CD4-positive, alpha-beta T cell (primary cell): ENCODE measurements around the gene ZNF423. TPM values are rescaled to one million over a fixed set of nuclear protein-coding genes. Genes with fewer than 3 reads are reported as not detected.

Experiments used
- ATAC-seq: fragments of 200-7000 bp; cut with Tn5 transposase; one replicate; pipeline ENCODE4 v1.10.0; 2022; ENCODE audit warnings: mild to moderate bottlenecking; ENCODE audit not compliant: poor library complexity
- CTCF ChIA-PET: fragments of 350-600 bp; sonication (Branson Sonifier 250); formaldehyde crosslinking; loops from one replicate; lab custom pipeline; 2021; ENCODE audit warnings: antibody characterized with exemption, inconsistent platforms; lab: Charles Lee
- POLR2A ChIA-PET: fragments of 350-600 bp; sonication (Branson Sonifier 250); formaldehyde crosslinking; loops from one replicate; lab custom pipeline; 2021; ENCODE audit warnings: antibody characterized with exemption, inconsistent platforms; lab: Charles Lee
- DNase-seq, 14 experiments: peaks; one replicate each; pipeline ENCODE4 v3.0.0-alpha.2; 2013 to 2020; ENCODE audit warnings: mixed read lengths in 2 of 14
- H3K27ac ChIP-seq, 2 donors: one replicate each; pipeline versions ENCODE4 v1.5.1 to v1.7.0; 2013; ENCODE audit warnings: low read length in 2 of 2, low read depth in 1 of 2, mild to moderate bottlenecking in 1 of 2
- H3K27me3 ChIP-seq, 2 experiments: 1 replicate in 1 of 2; 2 replicates in 1 of 2; pipeline versions ENCODE4 v1.6.1 to v1.7.0; 2013; ENCODE audit warnings: low read length in 2 of 2, control low read depth in 1 of 2, mild to moderate bottlenecking in 1 of 2, moderate library complexity in 1 of 2; ENCODE audit not compliant: insufficient read depth in 2 of 2, control insufficient read depth in 1 of 2
- H3K36me3 ChIP-seq: one replicate; pipeline ENCODE4 v1.6.1; 2013; ENCODE audit warnings: low read length, control low read depth; ENCODE audit not compliant: insufficient read depth
- H3K4me1 ChIP-seq: one replicate; pipeline ENCODE4 v1.6.1; 2013; ENCODE audit warnings: low read length, control low read depth; ENCODE audit not compliant: insufficient read depth
- H3K4me3 ChIP-seq: one replicate; pipeline ENCODE4 v1.5.1; 2013; ENCODE audit warnings: mild to moderate bottlenecking, low read length, moderate library complexity
- H3K9me3 ChIP-seq, 2 experiments: 1 replicate in 1 of 2; 2 replicates in 1 of 2; pipeline versions ENCODE4 v1.6.1 to v1.7.0; 2013; ENCODE audit warnings: low read length in 2 of 2, mild to moderate bottlenecking in 2 of 2, control low read depth in 1 of 2, moderate library complexity in 1 of 2; ENCODE audit not compliant: control insufficient read depth in 1 of 2, insufficient read depth in 1 of 2
- H3K27ac Mint-ChIP-seq: one replicate; pipeline ENCODE4 v1.8.0; 2020; ENCODE audit warnings: mixed read lengths
- H3K27me3 Mint-ChIP-seq: one replicate; pipeline ENCODE4 v1.8.0; 2021; ENCODE audit warnings: mixed read lengths
- H3K36me3 Mint-ChIP-seq: one replicate; pipeline ENCODE4 v1.8.0; 2021; ENCODE audit warnings: low read depth, mixed read lengths
- H3K4me1 Mint-ChIP-seq: one replicate; pipeline ENCODE4 v1.8.0; 2021; ENCODE audit warnings: low read depth, mixed read lengths
- H3K4me3 Mint-ChIP-seq: one replicate; pipeline ENCODE4 v1.8.0; 2020; ENCODE audit warnings: mild to moderate bottlenecking, mixed read lengths
- H3K9me3 Mint-ChIP-seq: one replicate; pipeline ENCODE4 v1.8.0; 2020; ENCODE audit warnings: mixed read lengths
- intact Hi-C, 2 experiments: fragments of 100-400 bp; cut with DNase I in 1 of 2; cut with micrococcal nuclease in 1 of 2; formaldehyde crosslinking; loops; one replicate each; pipeline versions ENCODE4 v1.15.1 to v1.9.0; 2023 to 2025; cut with DNase I, micrococcal nuclease
- total RNA-seq, 174 experiments: library from RNA in 2 of 174; stranded (reverse) in 2 of 174; gene quantifications; one replicate each; pipeline ENCODE4 v1.2.3 and lab custom pipeline; 2021 to 2026
- TF ChIP-seq, protein P1 (sequence below): fragments of 200-600 bp; IDR thresholded peaks from one replicate; pipeline ENCODE4 v1.8.0; 2022; ENCODE audit warnings: antibody characterized with exemption, mild to moderate bottlenecking

The ZNF423 gene
- total RNA-seq, 2 experiments from 2014 or later: not detected

DNA sequence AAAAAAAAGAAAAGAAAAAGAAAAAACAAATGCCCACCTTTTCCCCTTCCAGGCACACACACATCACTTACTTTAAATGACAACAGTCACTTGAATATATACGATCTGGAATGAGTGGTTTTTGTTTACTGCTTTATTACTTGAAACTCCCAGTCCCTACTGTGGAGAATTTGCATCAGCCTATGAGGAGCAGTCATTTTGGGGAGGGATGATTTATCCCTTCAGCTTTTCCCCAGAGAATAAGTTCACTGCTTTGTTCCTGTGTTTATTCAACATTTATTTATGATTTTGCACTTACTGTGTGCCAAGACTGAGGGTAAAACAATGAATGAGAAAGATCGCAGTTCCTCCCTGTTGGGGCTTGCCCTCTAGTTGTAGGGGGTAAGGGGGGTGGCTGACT, 4.7 kb upstream of the ZNF423 start:
- no peak overlapping the region for H3K27ac Mint-ChIP-seq

DNA sequence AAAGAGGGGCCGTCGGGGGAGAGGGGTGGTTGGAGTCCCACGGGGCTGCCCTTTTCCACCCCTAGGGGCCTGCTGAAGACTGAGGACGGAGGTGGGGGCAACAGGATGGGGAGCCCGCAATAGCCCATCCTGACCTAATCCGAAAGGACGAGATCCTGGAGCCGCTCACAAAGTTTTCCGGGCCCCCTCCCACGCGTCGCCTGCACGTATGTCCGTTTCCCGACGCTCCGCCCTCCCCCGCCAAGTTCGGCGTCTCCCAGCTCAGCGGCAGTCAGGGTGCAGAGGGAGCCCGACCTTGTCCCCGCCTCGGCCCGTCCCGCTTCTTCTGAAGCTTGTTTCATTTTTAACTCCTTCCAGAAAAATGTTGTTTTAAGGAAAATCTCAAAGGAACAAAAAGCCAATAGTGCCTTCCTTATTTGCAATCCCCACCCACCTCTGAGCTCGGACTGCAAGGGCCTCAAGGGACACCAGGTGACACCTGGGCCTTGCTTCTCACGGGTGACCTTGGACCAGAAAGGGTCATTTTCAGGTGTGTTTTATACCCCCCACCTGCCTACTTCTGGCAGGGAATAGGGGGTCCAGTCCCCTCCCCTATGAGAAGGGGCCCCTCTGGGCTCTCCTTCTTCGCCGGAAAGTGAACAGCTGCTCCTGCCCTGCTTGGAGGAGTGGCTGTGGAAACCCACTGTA, 3.4 kb upstream of the ZNF423 start:
- Mint-ChIP-seq H3K4me1 (peaks cover 13% of the 10 kb centered on the region), H3K4me3 (peak overlapping the region; percentile 77), H3K36me3 (no peaks in the 10 kb centered on the region), H3K9me3 (no peaks in the 10 kb centered on the region), H3K27me3 (peaks cover 22% of the 10 kb centered on the region), H3K27ac (no peak overlapping the region)
- Histone ChIP-seq H3K4me1 (peaks cover 37% of the 10 kb centered on the region), H3K36me3 (no peaks in the 10 kb centered on the region), H3K4me3 (peak overlapping the region; percentile 30), H3K27me3 (peaks cover 26 to 28% of the 10 kb centered on the region in 2 experiments), H3K27ac (no peak overlapping the region), H3K9me3 (peaks cover 0 to 14% of the 10 kb centered on the region in 2 experiments)
- ChIA-PET CTCF (no interaction called here), POLR2A (no interaction called here)
- peak in 3 of 14 experiments; percentile 16 to 27 (median 16) for DNase-seq
- ATAC-seq: no peak
- TF ChIP-seq, protein P1, sequence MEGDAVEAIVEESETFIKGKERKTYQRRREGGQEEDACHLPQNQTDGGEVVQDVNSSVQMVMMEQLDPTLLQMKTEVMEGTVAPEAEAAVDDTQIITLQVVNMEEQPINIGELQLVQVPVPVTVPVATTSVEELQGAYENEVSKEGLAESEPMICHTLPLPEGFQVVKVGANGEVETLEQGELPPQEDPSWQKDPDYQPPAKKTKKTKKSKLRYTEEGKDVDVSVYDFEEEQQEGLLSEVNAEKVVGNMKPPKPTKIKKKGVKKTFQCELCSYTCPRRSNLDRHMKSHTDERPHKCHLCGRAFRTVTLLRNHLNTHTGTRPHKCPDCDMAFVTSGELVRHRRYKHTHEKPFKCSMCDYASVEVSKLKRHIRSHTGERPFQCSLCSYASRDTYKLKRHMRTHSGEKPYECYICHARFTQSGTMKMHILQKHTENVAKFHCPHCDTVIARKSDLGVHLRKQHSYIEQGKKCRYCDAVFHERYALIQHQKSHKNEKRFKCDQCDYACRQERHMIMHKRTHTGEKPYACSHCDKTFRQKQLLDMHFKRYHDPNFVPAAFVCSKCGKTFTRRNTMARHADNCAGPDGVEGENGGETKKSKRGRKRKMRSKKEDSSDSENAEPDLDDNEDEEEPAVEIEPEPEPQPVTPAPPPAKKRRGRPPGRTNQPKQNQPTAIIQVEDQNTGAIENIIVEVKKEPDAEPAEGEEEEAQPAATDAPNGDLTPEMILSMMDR: no peak
- intact Hi-C loops: loop anchor here in 1 of 2 experiments (10.0 kb wide), 4 partner anchors 206 to 1614 kb away; partner anchors contain the start of genes ABCC11, HEATR3 and LONP2

More for the DNA sequence above, 4.7 kb upstream of the ZNF423 start:
- Histone ChIP-seq H3K36me3 (no peaks in the 10 kb centered on the region), H3K4me1 (peaks cover 30% of the 10 kb centered on the region), H3K27ac (no peak overlapping the region), H3K27me3 (peaks cover 23% of the 10 kb centered on the region in 2 experiments), H3K9me3 (peaks cover 0 to 10% of the 10 kb centered on the region in 2 experiments), H3K4me3 (no peak overlapping the region)
- Mint-ChIP-seq H3K9me3 (no peaks in the 10 kb centered on the region), H3K4me3 (no peak overlapping the region), H3K27me3 (peaks cover 20% of the 10 kb centered on the region), H3K36me3 (no peaks in the 10 kb centered on the region), H3K4me1 (peaks cover 13% of the 10 kb centered on the region)
- CTCF ChIA-PET: no interaction called here
- DNase-seq (no peak), ATAC-seq (no peak)
- intact Hi-C loops: no loop called here
- POLR2A ChIA-PET: no interaction called here
- TF ChIP-seq, protein P1: no peak

DNA sequence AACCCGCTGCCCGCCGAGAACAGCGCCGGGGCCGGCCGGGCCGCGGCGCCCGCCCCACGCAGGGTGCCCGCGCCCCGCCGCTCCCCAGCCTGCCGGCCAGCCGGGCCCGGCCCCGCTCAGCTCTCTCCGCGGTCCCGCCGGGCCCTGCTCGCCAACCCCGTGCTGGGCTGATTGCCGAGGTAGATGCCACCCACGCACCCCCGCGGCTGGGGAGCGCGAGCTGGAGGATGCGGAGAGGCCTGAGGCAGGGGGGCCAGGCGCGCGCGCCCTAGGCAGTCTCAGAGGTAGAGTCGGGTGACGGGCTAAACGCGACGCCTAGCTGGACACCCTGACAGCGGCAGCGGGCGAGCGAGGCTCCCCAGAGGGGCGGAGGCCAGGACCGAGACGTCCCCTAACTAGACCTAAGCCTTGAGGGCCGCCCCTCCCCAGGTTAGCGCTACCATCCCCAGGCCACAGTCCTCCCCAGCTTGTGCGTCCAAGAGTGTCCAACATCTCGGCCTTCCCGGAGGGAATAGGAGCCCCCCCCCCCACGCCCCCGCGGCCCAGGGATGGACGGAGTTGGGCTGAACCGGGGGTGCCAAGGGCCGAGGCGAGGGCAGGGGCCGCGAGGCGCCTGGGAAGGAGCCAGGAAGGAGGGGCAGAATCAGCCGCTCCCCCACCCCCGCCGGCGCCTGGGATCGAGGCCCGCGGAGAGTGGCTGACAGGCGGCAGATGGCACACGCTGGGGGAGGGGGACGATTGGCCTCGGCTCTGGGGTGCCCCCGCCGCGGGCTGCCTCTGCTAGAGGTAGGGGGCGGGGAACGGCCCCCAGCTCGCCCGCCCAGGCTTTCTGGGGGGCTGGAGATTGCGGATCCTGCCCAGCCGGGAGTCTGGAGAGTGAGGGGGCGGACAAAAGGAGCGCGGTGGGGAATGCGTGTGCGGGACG, 2.5 kb upstream of the ZNF423 start:
- no peaks in the 10 kb centered on the region for H3K36me3 Mint-ChIP-seq
- intact Hi-C loops: loop anchor here in 1 of 2 experiments (10.0 kb wide), 4 partner anchors 206 to 1614 kb away; partner anchors contain the start of genes ABCC11, HEATR3 and LONP2
- Histone ChIP-seq H3K36me3 (no peaks in the 10 kb centered on the region), H3K4me1 (peaks cover 38% of the 10 kb centered on the region), H3K27me3 (peaks cover 33 to 34% of the 10 kb centered on the region in 2 experiments), H3K9me3 (peaks cover 0 to 18% of the 10 kb centered on the region in 2 experiments), H3K4me3 (peak overlapping the region; percentile 30), H3K27ac (no peak overlapping the region)
- no peak overlapping the region for H3K27ac Mint-ChIP-seq
- CTCF ChIA-PET: no interaction called here
- H3K27me3 Mint-ChIP-seq: peaks cover 30% of the 10 kb centered on the region
- H3K4me3 Mint-ChIP-seq: peak overlapping the region; percentile 48
- DNase-seq (peak in 6 of 14 experiments; percentile 13 to 43 (median 31)), ATAC-seq (no peak)
- POLR2A ChIA-PET: no interaction called here
- H3K4me1 Mint-ChIP-seq: peaks cover 13% of the 10 kb centered on the region
- TF ChIP-seq, protein P1: no peak
- no peaks in the 10 kb centered on the region for H3K9me3 Mint-ChIP-seq
